Body of pancreas (tissue), 4 donors: ENCODE data around the gene IGF1R.

ENCODE experiments used
- CTCF ChIP-seq, 7 experiments: fragments of 450-650 bp in 4 of 7; fragments of 200-600 bp in 3 of 7; sonication (generic) in 3 of 7; IDR thresholded peaks; one replicate each; pipeline ENCODE4 v1.5.1; 2016 to 2019; ENCODE audit warnings: antibody characterized with exemption in 7 of 7
- POLR2A ChIP-seq, 3 donors: fragments of 450-650 bp; IDR thresholded peaks; one replicate each; pipeline ENCODE4 v1.6.1; 2016; ENCODE audit warnings: antibody characterized with exemption in 3 of 3, mild to moderate bottlenecking in 2 of 3

- TF ChIP-seq POLR2A (IDR thresholded peaks at IDR 0.05) = no peak
- no peak for TF ChIP-seq CTCF (IDR thresholded peaks at IDR 0.05)
Observed at GRCh38 chr15:98959640-98960007, 311.3 kb downstream of the IGF1R start.
